AML-193 (cell line): ENCODE results near the gene ZNF211.

ENCODE experiments used
- DNase-seq, 2 experiments: peaks; one replicate each; lab custom pipeline; 2025; lab: John Stamatoyannopoulos, UW

ZNF211 gene

GRCh38 chr19:57632987-57633831 lies at the start of gene ZNF211:
Gene ZNF211, plus strand, starts transcription at chr19:57633168. Its CDS starts 179 bp downstream, at chr19:57633347.
- DNase-seq: peak; percentile 88 to 90

- DNase-seq: no peak
Observed at GRCh38 chr19:57583521-57584416, 49.2 kb upstream of the ZNF211 start, which contains the start of gene ZIK1. Gene ZIK1, plus strand, starts transcription at chr19:57584145. Its CDS starts 212 bp downstream, at chr19:57584357.

- DNase-seq: no peak
Observed at GRCh38 chr19:57587529-57587928, 45.4 kb upstream of the ZNF211 start.

- no peak for DNase-seq
Observed at GRCh38 chr19:57599377-57599760, 33.6 kb upstream of the ZNF211 start.

DNA sequence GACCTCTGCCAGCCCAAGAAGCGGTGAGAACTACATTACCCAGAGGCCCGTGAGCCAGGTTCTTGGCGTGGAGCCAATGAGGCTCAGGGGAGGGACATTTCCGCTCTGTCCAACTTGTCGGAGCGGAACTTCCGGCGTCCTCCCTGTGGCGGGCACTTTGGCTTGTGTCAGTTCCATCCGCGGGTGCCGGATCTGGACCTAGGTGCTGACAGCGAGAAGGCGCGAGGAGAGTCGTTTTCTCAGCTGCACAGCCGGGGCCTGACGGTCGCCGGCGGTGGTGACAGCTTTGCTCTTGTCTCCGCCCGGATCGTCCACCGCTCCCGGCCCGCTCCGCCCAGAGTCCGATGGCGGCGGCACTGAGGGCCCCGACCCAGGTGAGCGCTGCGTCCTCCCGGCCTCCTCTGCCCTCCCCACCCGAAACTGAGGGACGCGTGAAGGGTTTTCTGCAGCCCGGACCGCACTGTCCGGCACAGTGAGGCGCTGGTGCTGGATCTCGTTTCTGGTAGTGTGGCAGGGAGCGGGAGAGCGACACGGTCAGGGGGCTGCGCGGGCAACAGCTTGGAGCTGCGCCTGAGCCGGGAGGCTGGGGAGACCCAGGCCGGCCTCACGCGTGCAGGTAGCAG lies 33.1 kb upstream of the ZNF211 start, which contains the start of gene ZNF530:
ZNF530 (plus strand) TSS at position 125 of the 623 bp plus-strand sequence. CDS start 4,461 bp downstream, outside the sequence.
- DNase-seq: peak; percentile 81 to 82

GRCh38 chr19:57606931-57607330 lies 26.0 kb upstream of the ZNF211 start:
- DNase-seq: no peak

DNA sequence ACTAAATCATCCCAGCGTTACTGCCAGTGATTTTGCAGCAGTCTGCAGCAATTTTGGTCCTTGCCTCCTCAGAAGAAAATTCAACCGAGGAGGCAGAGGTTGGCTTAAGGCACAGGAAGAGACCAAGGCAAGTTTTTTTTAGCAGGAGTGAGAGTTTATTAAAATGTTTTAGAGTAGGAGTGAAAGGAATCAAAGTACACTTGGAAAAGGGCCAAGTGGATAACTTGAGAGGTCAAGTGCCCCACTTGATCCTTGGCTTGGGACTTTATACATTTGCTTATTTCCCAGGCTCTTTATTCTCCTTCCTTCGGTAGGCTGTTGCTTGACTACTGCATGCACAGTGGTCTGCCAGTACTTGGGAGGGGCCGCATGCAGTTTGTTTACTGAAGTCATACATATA lies 21.9 kb upstream of the ZNF211 start:
- no peak for DNase-seq

- DNase-seq: no peak
Observed at GRCh38 chr19:57613941-57614743, 18.8 kb upstream of the ZNF211 start, which contains the start of gene ZNF134. Gene ZNF134, plus strand, starts transcription at chr19:57614242. Its CDS starts 5,227 bp downstream, at chr19:57619469.

- DNase-seq: no peak
Observed at GRCh38 chr19:57615346-57615745, 17.6 kb upstream of the ZNF211 start.

- DNase-seq: no peak
Observed at GRCh38 chr19:57620673-57621348, 12.2 kb upstream of the ZNF211 start.

- no peak for DNase-seq
Observed at GRCh38 chr19:57623091-57623490, 9.9 kb upstream of the ZNF211 start.

DNA sequence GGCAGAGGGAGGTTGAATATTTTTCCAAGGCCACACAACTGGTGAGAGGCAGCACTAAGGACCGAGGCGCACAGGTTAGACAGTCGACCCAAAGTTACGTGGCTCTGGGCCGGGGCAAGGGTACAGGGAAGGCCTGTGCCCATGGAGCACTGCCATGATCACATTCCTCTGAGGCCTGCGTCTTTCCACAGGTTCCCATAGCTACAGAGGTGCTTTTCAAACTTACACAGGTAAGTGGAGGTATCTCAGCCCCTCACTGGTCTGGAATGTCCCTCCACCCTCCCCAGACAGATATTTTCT lies 814 bp downstream of the ZNF211 start:
- no peak for DNase-seq

GRCh38 chr19:57637379-57637778 lies 4.4 kb downstream of the ZNF211 start:
- no peak for DNase-seq

DNA sequence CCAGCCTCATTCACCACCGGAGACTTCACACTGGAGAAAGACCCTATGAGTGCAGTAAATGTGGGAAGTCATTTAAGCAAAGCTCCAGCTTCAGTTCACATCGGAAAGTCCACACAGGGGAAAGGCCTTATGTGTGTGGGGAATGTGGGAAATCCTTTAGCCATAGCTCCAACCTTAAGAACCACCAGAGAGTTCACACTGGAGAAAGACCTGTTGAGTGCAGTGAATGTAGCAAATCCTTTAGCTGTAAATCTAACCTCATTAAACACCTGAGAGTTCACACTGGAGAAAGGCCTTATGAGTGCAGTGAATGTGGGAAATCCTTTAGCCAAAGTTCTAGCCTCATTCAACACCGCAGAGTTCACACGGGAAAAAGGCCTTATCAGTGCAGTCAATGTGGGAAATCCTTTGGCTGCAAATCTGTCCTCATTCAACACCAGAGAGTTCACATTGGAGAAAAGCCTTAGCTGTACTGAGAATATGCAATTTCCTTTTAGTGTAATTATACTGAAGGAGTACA lies 8.8 kb downstream of the ZNF211 start:
- no peak for DNase-seq

- no peak for DNase-seq
Observed at GRCh38 chr19:57642396-57643046, 9.6 kb downstream of the ZNF211 start.

GRCh38 chr19:57643734-57644133 lies 10.8 kb downstream of the ZNF211 start:
- no peak for DNase-seq

DNA sequence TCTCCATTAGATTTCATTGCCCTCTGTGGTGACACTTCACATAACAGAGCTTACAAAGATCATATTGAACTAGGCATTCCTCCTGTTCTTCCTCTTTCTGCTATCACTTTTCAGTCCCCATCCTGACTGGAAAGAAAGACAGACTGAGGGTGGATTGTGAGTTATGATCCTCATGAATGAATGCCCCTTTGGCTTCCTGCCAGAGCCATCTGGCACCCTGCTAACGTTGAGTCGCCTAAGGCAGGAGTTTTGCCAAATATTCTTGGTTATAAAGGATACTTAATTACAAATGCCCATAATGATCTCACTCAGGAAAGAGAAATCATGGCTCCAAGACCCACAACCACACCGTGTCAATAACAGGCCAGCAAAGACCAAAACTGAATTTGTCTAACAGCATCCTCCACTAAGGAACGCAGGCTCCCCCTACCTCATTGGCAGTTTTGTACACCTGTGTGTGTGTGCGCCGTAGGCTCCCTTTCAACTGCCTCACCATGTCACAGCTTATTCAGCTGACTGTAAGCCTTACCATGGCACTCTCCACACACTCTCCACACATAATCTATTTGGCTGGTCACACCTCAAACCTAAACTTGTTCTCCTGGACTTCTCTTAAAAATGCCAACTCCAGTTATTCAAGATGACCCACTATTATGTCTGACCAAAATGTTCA lies 15.5 kb downstream of the ZNF211 start:
- no peak for DNase-seq

- DNase-seq: no peak
Observed at GRCh38 chr19:57651654-57651996, 18.7 kb downstream of the ZNF211 start.

DNA sequence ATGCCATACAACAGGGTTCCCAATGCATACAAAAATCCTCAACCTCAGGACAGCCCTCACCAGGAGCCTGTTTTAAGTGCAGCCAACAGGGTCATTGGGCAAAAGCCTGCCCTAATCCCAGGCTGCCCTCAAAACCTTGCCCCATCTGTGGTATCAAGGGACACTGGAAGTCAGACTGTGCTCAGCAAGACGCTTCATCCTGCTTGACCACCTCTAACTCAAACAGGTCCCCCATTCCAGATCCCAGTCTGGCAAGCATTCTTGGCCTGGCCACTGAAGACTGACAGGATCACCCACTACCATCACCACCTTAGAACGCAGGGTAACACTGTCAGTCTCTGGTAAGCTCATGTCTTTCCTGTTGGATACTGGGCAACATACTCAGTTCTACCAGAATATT lies 20.7 kb downstream of the ZNF211 start:
- no peak for DNase-seq

- DNase-seq: no peak
Observed at GRCh38 chr19:57655443-57655842, 22.5 kb downstream of the ZNF211 start.
